B cell (primary cell): ENCODE data around the gene RIMBP2. TPM values are rescaled to one million over a fixed set of nuclear protein-coding genes. Genes with fewer than 3 reads are reported as not detected.

ENCODE experiments used
- ATAC-seq: fragments of 200-7000 bp; cut with Tn5 transposase; one replicate; pipeline ENCODE4 v1.10.0; 2021; ENCODE audit warnings: low read depth, mild to moderate bottlenecking, moderate number of reproducible peaks, moderate library complexity
- CTCF ChIA-PET: fragments of 350-600 bp; sonication (Branson Sonifier 250); formaldehyde crosslinking; loops from one replicate; lab custom pipeline; 2021; ENCODE audit warnings: antibody characterized with exemption, inconsistent platforms; lab: Charles Lee
- POLR2A ChIA-PET: fragments of 350-600 bp; sonication (Branson Sonifier 250); formaldehyde crosslinking; loops from one replicate; lab custom pipeline; 2021; ENCODE audit warnings: antibody characterized with exemption; lab: Charles Lee
- DNase-seq: peaks from one replicate; pipeline ENCODE4 v3.0.0; 2013
- H2AFZ ChIP-seq: 2 replicates; pipeline ENCODE4 v1.6.1; 2012; ENCODE audit warnings: mild to moderate bottlenecking, low read depth, low read length; ENCODE audit not compliant: insufficient read depth, poor library complexity, severe bottlenecking
- H3K27ac ChIP-seq, 2 donors: 1 replicate in 1 of 2; 2 replicates in 1 of 2; pipeline ENCODE4 v1.5.1; 2012 to 2013; ENCODE audit warnings: low read length in 2 of 2, mild to moderate bottlenecking in 2 of 2, moderate library complexity in 1 of 2
- H3K27me3 ChIP-seq, 4 experiments: fragments of 200-600 bp in 1 of 4; sonication (generic) in 1 of 4; replicated peaks in 1 of 4; 1 replicate in 2 of 4; 2 replicates in 2 of 4; pipeline versions ENCODE4 v1.6.1 to v1.7.0; 2013 to 2016; ENCODE audit warnings: low read length in 3 of 4, mild to moderate bottlenecking in 2 of 4, mixed read lengths in 1 of 4, moderate library complexity in 1 of 4; ENCODE audit not compliant: insufficient read depth in 4 of 4, control insufficient read depth in 3 of 4; ENCODE audit errors: control extremely low read depth in 1 of 4
- H3K36me3 ChIP-seq, 2 experiments: replicated peaks in 1 of 2; 1 replicate in 1 of 2; 2 replicates in 1 of 2; pipeline versions ENCODE4 v1.6.1 to v1.7.1; 2013; ENCODE audit warnings: low read length in 1 of 2; ENCODE audit not compliant: insufficient read depth in 2 of 2, control insufficient read depth in 1 of 2; ENCODE audit errors: control extremely low read depth in 1 of 2, extremely low read depth in 1 of 2
- H3K4me1 ChIP-seq, 2 donors: fragments of 200-600 bp in 1 of 2; sonication (generic) in 1 of 2; 1 replicate in 1 of 2; 2 replicates in 1 of 2; pipeline versions ENCODE4 v1.5.1 to v1.6.1; 2013 to 2017; ENCODE audit warnings: low read length in 2 of 2; ENCODE audit not compliant: control insufficient read depth in 2 of 2, insufficient read depth in 2 of 2
- H3K4me2 ChIP-seq: replicated peaks from 2 replicates; pipeline ENCODE3; 2012; ENCODE audit warnings: mild to moderate bottlenecking, low read depth, low read length; ENCODE audit not compliant: poor library complexity, severe bottlenecking
- H3K4me3 ChIP-seq, 5 experiments: fragments of 200-600 bp in 1 of 5; sonication (generic) in 1 of 5; 1 replicate in 3 of 5; 2 replicates in 2 of 5; pipeline versions ENCODE4 v1.5.1 to v1.7.0; 2011 to 2016; ENCODE audit warnings: low read length in 4 of 5, mild to moderate bottlenecking in 4 of 5, low read depth in 2 of 5, control low read depth in 1 of 5, moderate library complexity in 1 of 5; ENCODE audit not compliant: insufficient read depth in 1 of 5; ENCODE audit errors: control extremely low read depth in 1 of 5, extremely low read depth in 1 of 5
- H3K79me2 ChIP-seq: fragments of 200-600 bp; sonication (generic); one replicate; pipeline ENCODE4 v1.6.0; 2016; ENCODE audit warnings: low read length; ENCODE audit not compliant: control insufficient read depth, insufficient read depth
- H3K9ac ChIP-seq: fragments of 200-600 bp; sonication (generic); 2 replicates; pipeline ENCODE4 v1.6.1; 2017; ENCODE audit warnings: mild to moderate bottlenecking, low read length, moderate library complexity
- H3K9me3 ChIP-seq, 3 donors: one replicate each; pipeline versions ENCODE4 v1.6.1 to v1.7.1; 2013; ENCODE audit warnings: low read length in 2 of 3; ENCODE audit not compliant: control insufficient read depth in 2 of 3, insufficient read depth in 1 of 3; ENCODE audit errors: control extremely low read depth in 1 of 3
- H4K20me1 ChIP-seq: 2 replicates; pipeline ENCODE4 v1.6.0; 2012; ENCODE audit warnings: mild to moderate bottlenecking, low read length; ENCODE audit not compliant: insufficient read depth, control insufficient read depth, poor library complexity, severe bottlenecking
- H3K27ac Mint-ChIP-seq: one replicate; pipeline ENCODE4 v1.8.0; 2021; ENCODE audit warnings: mixed read lengths
- H3K27me3 Mint-ChIP-seq: one replicate; pipeline ENCODE4 v1.8.0; 2021; ENCODE audit warnings: mixed read lengths
- H3K4me1 Mint-ChIP-seq: one replicate; pipeline ENCODE4 v1.8.0; 2021; ENCODE audit warnings: mixed read lengths
- H3K4me3 Mint-ChIP-seq: one replicate; pipeline ENCODE4 v1.8.0; 2021; ENCODE audit warnings: mixed read lengths
- H3K9me3 Mint-ChIP-seq: one replicate; pipeline ENCODE4 v1.8.0; 2022; ENCODE audit warnings: mixed read lengths; ENCODE audit not compliant: insufficient read depth
- EZH2 ChIP-seq: IDR thresholded peaks from 2 replicates; pipeline ENCODE4 v1.6.1; 2012; ENCODE audit warnings: borderline replicate concordance, low read depth, mild to moderate bottlenecking, moderate library complexity, low read length; ENCODE audit not compliant: insufficient read depth, poor library complexity, severe bottlenecking
- WGBS: methylation state at CpG from one replicate; pipeline ENCODE4 v1.1.5; 2013; ENCODE audit warnings: missing lambda C conversion rate; ENCODE audit not compliant: insufficient coverage; 5-methylcytosine and 5-hydroxymethylcytosine counted together
- intact Hi-C: fragments of 100-400 bp; cut with micrococcal nuclease; formaldehyde crosslinking; loops from one replicate; pipeline ENCODE4 v1.10.0; 2022
- polyA plus RNA-seq: library from polyadenylated mRNA; depleted of rRNA; stranded (reverse); fragments of >200 nt; gene quantifications from 2 replicates; pipeline ENCODE4 v1.2.3, GENCODE V29; 2012
- total RNA-seq, 2 donors: library from RNA; stranded (reverse); fragments of 120-200 nt in 1 of 2; gene quantifications; 1 replicate in 1 of 2; 2 replicates in 1 of 2; pipeline versions ENCODE4 v1.2.3 to v1.2.4, GENCODE V29; 2013 to 2022
- TF ChIP-seq, protein P1 (sequence below): fragments of 200-600 bp; IDR thresholded peaks from one replicate; pipeline ENCODE4 v1.8.0; 2022; ENCODE audit warnings: antibody characterized with exemption, mild to moderate bottlenecking

The RIMBP2 gene
- total and polyA plus RNA-seq, 2 donors (not counting 1 experiment from before 2014, with no cell fraction given), result not detected

DNA sequence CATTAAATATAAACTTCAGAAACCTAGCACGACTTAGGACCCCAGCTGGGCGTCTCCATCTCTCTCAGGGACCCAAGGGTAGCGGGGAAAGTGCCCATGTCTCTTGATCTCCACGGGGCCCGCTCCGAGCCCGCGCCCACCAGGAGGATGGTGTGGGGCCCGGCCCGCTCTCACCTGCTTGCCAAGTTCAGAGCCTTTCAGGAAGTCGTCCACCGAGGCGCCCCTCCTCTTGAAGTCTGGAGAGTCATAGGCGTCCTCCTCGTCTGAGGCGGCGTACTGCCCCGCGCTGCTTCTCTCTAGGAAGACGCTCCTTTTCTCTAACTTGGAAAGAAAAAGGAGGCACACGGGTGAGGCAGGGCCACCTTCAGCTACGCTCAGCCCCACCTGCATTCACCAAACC, 281.5 kb downstream of the RIMBP2 start:
- H3K27me3 ChIP-seq, result no peaks in the 10 kb centered on the region
- Mint-ChIP-seq H3K27me3 (no peaks in the 10 kb centered on the region), H3K4me3 (no peak overlapping the region)

DNA sequence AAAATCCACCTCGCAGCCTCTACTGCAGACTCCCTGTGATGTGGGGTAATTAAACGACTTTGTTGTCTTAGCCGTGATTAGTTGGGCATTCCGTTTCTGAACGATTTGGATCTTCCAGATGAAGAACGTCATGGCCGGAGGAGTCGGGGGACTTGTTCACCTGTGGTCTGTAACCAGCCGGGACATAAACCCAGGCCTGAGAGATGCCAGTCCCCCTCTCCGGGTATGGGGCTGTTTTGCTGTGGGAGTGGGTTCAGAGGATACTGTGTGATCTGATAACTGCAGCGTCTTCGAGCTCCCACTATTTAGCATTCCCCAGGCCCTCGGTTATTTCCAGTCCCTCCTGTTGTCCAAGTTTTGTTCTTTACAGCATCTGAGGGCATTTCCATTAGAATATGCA, 282.3 kb downstream of the RIMBP2 start:
- no peaks in the 10 kb centered on the region for H4K20me1 ChIP-seq
- WGBS, result 94% methylated on average over 10 of the region's 13 CpGs
- POLR2A ChIA-PET, result no interaction called here
- ATAC-seq, result no peak
- H3K9me3 ChIP-seq, result peaks cover 0 to 47% (median 0%) of the 10 kb centered on the region in 3 donors
- TF ChIP-seq, protein P1, sequence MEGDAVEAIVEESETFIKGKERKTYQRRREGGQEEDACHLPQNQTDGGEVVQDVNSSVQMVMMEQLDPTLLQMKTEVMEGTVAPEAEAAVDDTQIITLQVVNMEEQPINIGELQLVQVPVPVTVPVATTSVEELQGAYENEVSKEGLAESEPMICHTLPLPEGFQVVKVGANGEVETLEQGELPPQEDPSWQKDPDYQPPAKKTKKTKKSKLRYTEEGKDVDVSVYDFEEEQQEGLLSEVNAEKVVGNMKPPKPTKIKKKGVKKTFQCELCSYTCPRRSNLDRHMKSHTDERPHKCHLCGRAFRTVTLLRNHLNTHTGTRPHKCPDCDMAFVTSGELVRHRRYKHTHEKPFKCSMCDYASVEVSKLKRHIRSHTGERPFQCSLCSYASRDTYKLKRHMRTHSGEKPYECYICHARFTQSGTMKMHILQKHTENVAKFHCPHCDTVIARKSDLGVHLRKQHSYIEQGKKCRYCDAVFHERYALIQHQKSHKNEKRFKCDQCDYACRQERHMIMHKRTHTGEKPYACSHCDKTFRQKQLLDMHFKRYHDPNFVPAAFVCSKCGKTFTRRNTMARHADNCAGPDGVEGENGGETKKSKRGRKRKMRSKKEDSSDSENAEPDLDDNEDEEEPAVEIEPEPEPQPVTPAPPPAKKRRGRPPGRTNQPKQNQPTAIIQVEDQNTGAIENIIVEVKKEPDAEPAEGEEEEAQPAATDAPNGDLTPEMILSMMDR, result no peak
- no peak for TF ChIP-seq EZH2
- no peaks in the 10 kb centered on the region for H3K79me2 ChIP-seq
- no peak overlapping the region for H3K4me2 ChIP-seq
- H3K36me3 ChIP-seq, result no peaks in the 10 kb centered on the region
- no peak for DNase-seq
- CTCF ChIA-PET, result no interaction called here
- no peak overlapping the region for H3K4me3 ChIP-seq
- H2AFZ ChIP-seq, result no peak overlapping the region
- no peaks in the 10 kb centered on the region for H3K27me3 Mint-ChIP-seq
- H3K4me1 Mint-ChIP-seq, result no peaks in the 10 kb centered on the region
- intact Hi-C loops, result no loop called here
- H3K9ac ChIP-seq, result no peak overlapping the region
- H3K27me3 ChIP-seq, result no peaks in the 10 kb centered on the region
- no peaks in the 10 kb centered on the region for H3K9me3 Mint-ChIP-seq
- H3K4me1 ChIP-seq, result no peaks in the 10 kb centered on the region
- no peak overlapping the region for H3K27ac Mint-ChIP-seq
- no peak overlapping the region for H3K4me3 Mint-ChIP-seq
- H3K27ac ChIP-seq, result no peak overlapping the region

More for the DNA sequence above, 281.5 kb downstream of the RIMBP2 start:
- DNase-seq, result no peak
- Mint-ChIP-seq H3K27ac (no peak overlapping the region), H3K9me3 (peaks cover 3% of the 10 kb centered on the region), H3K4me1 (no peaks in the 10 kb centered on the region)
- Histone ChIP-seq H2AFZ (no peak overlapping the region), H3K4me1 (no peaks in the 10 kb centered on the region), H3K27ac (no peak overlapping the region), H3K9ac (no peak overlapping the region), H3K36me3 (no peaks in the 10 kb centered on the region), H3K9me3 (peaks cover 0 to 45% (median 0%) of the 10 kb centered on the region in 3 donors), H3K4me2 (no peak overlapping the region), H3K4me3 (no peak overlapping the region), H3K79me2 (no peaks in the 10 kb centered on the region), H4K20me1 (no peaks in the 10 kb centered on the region)
- POLR2A ChIA-PET, result no interaction called here
- WGBS, result 92% methylated on average over 21 of the region's 22 CpGs
- CTCF ChIA-PET, result no interaction called here
- TF ChIP-seq, protein P1, result no peak
- TF ChIP-seq EZH2, result no peak
- ATAC-seq, result no peak
- intact Hi-C loops, result no loop called here
